Body of pancreas (tissue), 4 donors: ENCODE measurements around the gene SLC29A3. TPM values are rescaled to one million over a fixed set of nuclear protein-coding genes. Genes with fewer than 3 reads are reported as not detected.

ENCODE experiments used
- ATAC-seq: fragments of 150-250 bp; one replicate; pipeline ENCODE4 v1.9.1; 2016
- DNase-seq, 4 donors: peaks; one replicate each; pipeline ENCODE4 v3.0.0-alpha.2; 2019
- H3K27ac ChIP-seq, 4 donors: fragments of 200-600 bp; sonication (generic); 1 replicate in 3 of 4; 2 replicates in 1 of 4; pipeline versions ENCODE4 v1.5.1 to v1.6.1; 2016 to 2019; ENCODE audit warnings: mild to moderate bottlenecking in 1 of 4, mixed read lengths in 1 of 4, moderate library complexity in 1 of 4
- H3K27me3 ChIP-seq, 2 donors: fragments of 200-600 bp; sonication (generic); one replicate each; pipeline ENCODE4 v1.6.0; 2016; ENCODE audit warnings: mild to moderate bottlenecking in 1 of 2
- H3K36me3 ChIP-seq, 2 donors: fragments of 200-600 bp; sonication (generic); replicated peaks in 1 of 2; 2 replicates each; pipeline ENCODE4 v1.5.1; 2016; ENCODE audit warnings: low read depth in 2 of 2; ENCODE audit not compliant: insufficient read depth in 1 of 2
- H3K4me1 ChIP-seq: fragments of 200-600 bp; sonication (generic); one replicate; pipeline ENCODE4 v1.6.0; 2016
- H3K4me3 ChIP-seq, 2 donors: fragments of 200-600 bp; sonication (generic); 1 replicate in 1 of 2; 2 replicates in 1 of 2; pipeline ENCODE4 v1.5.1; 2016 to 2019
- H3K9me3 ChIP-seq, 3 donors: fragments of 200-600 bp; sonication (generic); 1 replicate in 2 of 3; 2 replicates in 1 of 3; pipeline ENCODE4 v1.5.1; 2016
- CTCF ChIP-seq, 7 experiments: fragments of 450-650 bp in 4 of 7; fragments of 200-600 bp in 3 of 7; sonication (generic) in 3 of 7; IDR thresholded peaks; one replicate each; pipeline ENCODE4 v1.5.1; 2016 to 2019; ENCODE audit warnings: antibody characterized with exemption in 7 of 7
- POLR2A ChIP-seq, 3 donors: fragments of 450-650 bp; IDR thresholded peaks; one replicate each; pipeline ENCODE4 v1.6.1; 2016; ENCODE audit warnings: antibody characterized with exemption in 3 of 3, mild to moderate bottlenecking in 2 of 3
- WGBS, 2 donors: methylation state at CpG; one replicate each; pipeline ENCODE4 v1.1.5; 2017; 5-methylcytosine and 5-hydroxymethylcytosine counted together
- intact Hi-C: fragments of 100-400 bp; cut with DNase I; formaldehyde crosslinking; loops from one replicate; pipeline ENCODE4 v1.15.1; 2023
- total RNA-seq, 2 donors: library from RNA; depleted of rRNA; stranded (reverse); fragments of >200 nt; gene quantifications; one replicate each; pipeline ENCODE4 v1.1.0, GENCODE V29; 2016

SLC29A3 gene
- total RNA-seq, 2 donors from 2014 or later, result 0.99 to 5.2 TPM

- DNase-seq, result no peak
- 74 to 80% methylated on average over 5 to 8 of the region's 8 CpGs for WGBS, 2 donors
These were observed 74.9 kb downstream of the SLC29A3 start for GRCh38 chr10:71393841-71394475.

GRCh38 chr10:71394926-71395562 is 76.0 kb downstream of the SLC29A3 start:
- peaks cover 15% of the 10 kb centered on the region for H3K4me1 ChIP-seq
- no peak overlapping the region for H3K4me3 ChIP-seq
- ATAC-seq (no peak), DNase-seq (no peak)
- H3K9me3 ChIP-seq, result no peaks in the 10 kb centered on the region
- H3K36me3 ChIP-seq, result no peaks in the 10 kb centered on the region
- intact Hi-C loops, result loop anchor here (5.0 kb wide), 1 partner anchor 172 kb away; no protein-coding TSS in a partner anchor
- H3K27ac ChIP-seq, result no peak overlapping the region
- H3K27me3 ChIP-seq, result no peaks in the 10 kb centered on the region
- no peak for TF ChIP-seq CTCF (IDR thresholded peaks at IDR 0.05)
- 90% methylated on average over 11 of the region's 11 CpGs for WGBS, 2 donors

More at GRCh38 chr10:71393841-71394475, 74.9 kb downstream of the SLC29A3 start:
- no peak for ATAC-seq
- H3K36me3 ChIP-seq, result no peaks in the 10 kb centered on the region
- no peaks in the 10 kb centered on the region for H3K9me3 ChIP-seq
- H3K4me3 ChIP-seq, result no peak overlapping the region
- TF ChIP-seq POLR2A (IDR thresholded peaks at IDR 0.05) (no peak), CTCF (IDR thresholded peaks at IDR 0.05) (no peak)
- intact Hi-C loops, result no loop called here
- H3K4me1 ChIP-seq, result peaks cover 15% of the 10 kb centered on the region
- no peaks in the 10 kb centered on the region for H3K27me3 ChIP-seq
- H3K27ac ChIP-seq, result no peak overlapping the region

- WGBS, 2 donors, result 84 to 86% methylated on average over 4 of the region's 4 CpGs
- intact Hi-C loops, result loop anchor here (5.0 kb wide), 1 partner anchor 172 kb away; no protein-coding TSS in a partner anchor
- DNase-seq (no peak), ATAC-seq (no peak)
- no peaks in the 10 kb centered on the region for H3K27me3 ChIP-seq
- no peaks in the 10 kb centered on the region for H3K9me3 ChIP-seq
- no peak overlapping the region for H3K4me3 ChIP-seq
- no peak overlapping the region for H3K27ac ChIP-seq
- no peaks in the 10 kb centered on the region for H3K36me3 ChIP-seq
- TF ChIP-seq CTCF (IDR thresholded peaks at IDR 0.05) (no peak), POLR2A (IDR thresholded peaks at IDR 0.05) (no peak)
- H3K4me1 ChIP-seq, result peaks cover 15% of the 10 kb centered on the region
These were observed 76.6 kb downstream of the SLC29A3 start for GRCh38 chr10:71395621-71396020.

- Histone ChIP-seq H3K4me1 (peaks cover 15% of the 10 kb centered on the region), H3K27me3 (no peaks in the 10 kb centered on the region), H3K36me3 (no peaks in the 10 kb centered on the region), H3K27ac (peak overlapping the region; percentile 9 to 62 (median 44)), H3K9me3 (no peaks in the 10 kb centered on the region), H3K4me3 (no peak overlapping the region)
- intact Hi-C loops, result loop anchor here (5.0 kb wide), 1 partner anchor 171 kb away; no protein-coding TSS in a partner anchor
- WGBS, 2 donors, result 28 to 41% methylated on average over 29 to 44 of the region's 46 CpGs
- DNase-seq (peak; percentile 42 to 65 (median 64)), ATAC-seq (peak; percentile 72)
- no peak for TF ChIP-seq POLR2A (IDR thresholded peaks at IDR 0.05)
- peak in 6 of 7 experiments; percentile 23 to 69 (median 56) for TF ChIP-seq CTCF (IDR thresholded peaks at IDR 0.05)
These were observed 77.1 kb downstream of the SLC29A3 start for GRCh38 chr10:71396084-71396710.
